GM23338 (cell line): ENCODE data around the gene KRTAP5-6. TPM values are rescaled to one million over a fixed set of nuclear protein-coding genes. Genes with fewer than 3 reads are reported as not detected.
"Not testable (repeated sequence)": the region's sequence is repeated elsewhere in the genome, so short reads cannot be mapped to it uniquely, and the experiment has no call there.

ENCODE experiments used
- ATAC-seq: fragments of 200-7000 bp; cut with Tn5 transposase; 3 replicates; pipeline ENCODE4 v1.9.1; 2020
- DNase-seq: peaks from one replicate; pipeline ENCODE4 v3.0.0-alpha.2; 2015; ENCODE audit warnings: low spot score
- H2AFZ ChIP-seq: fragments of 200-600 bp; sonication (generic); 2 replicates; pipeline ENCODE4 v1.8.0; 2016; ENCODE audit warnings: antibody characterized with exemption, mild to moderate bottlenecking, moderate library complexity
- H3F3A ChIP-seq: fragments of 200-600 bp; sonication (generic); replicated peaks from 2 replicates; pipeline ENCODE4 v1.8.0; 2017; ENCODE audit warnings: antibody characterized with exemption, mixed run types, low read depth
- H3K27ac ChIP-seq: fragments of 200-600 bp; sonication (generic); 2 replicates; pipeline ENCODE4 v1.6.1; 2016; ENCODE audit warnings: low read depth
- H3K27me3 ChIP-seq: fragments of 200-600 bp; sonication (generic); 2 replicates; pipeline ENCODE4 v1.8.0; 2016; ENCODE audit warnings: mild to moderate bottlenecking, mixed run types, moderate library complexity; ENCODE audit not compliant: insufficient read depth
- H3K36me3 ChIP-seq: fragments of 200-600 bp; sonication (generic); 2 replicates; pipeline ENCODE4 v1.8.0; 2016; ENCODE audit warnings: mild to moderate bottlenecking; ENCODE audit not compliant: insufficient read depth
- H3K4me1 ChIP-seq: fragments of 200-600 bp; sonication (generic); 2 replicates; pipeline ENCODE4 v1.8.0; 2016; ENCODE audit warnings: mild to moderate bottlenecking, moderate library complexity; ENCODE audit not compliant: insufficient read depth
- H3K4me2 ChIP-seq: fragments of 200-600 bp; sonication (generic); 2 replicates; pipeline ENCODE4 v1.7.1; 2017; ENCODE audit warnings: mixed run types
- H3K4me3 ChIP-seq: fragments of 200-600 bp; sonication (generic); 2 replicates; pipeline ENCODE4 v1.6.1; 2016; ENCODE audit warnings: mixed run types
- H3K79me2 ChIP-seq: fragments of 200-600 bp; sonication (generic); replicated peaks from 2 replicates; pipeline ENCODE4 v1.8.0; 2017; ENCODE audit warnings: mild to moderate bottlenecking; ENCODE audit not compliant: insufficient read depth
- H3K9me2 ChIP-seq: fragments of 200-600 bp; sonication (generic); 2 replicates; pipeline ENCODE4 v1.8.0; 2017; ENCODE audit not compliant: insufficient read depth
- H4K20me1 ChIP-seq: fragments of 200-600 bp; sonication (generic); replicated peaks from 2 replicates; pipeline ENCODE4 v1.8.0; 2017; ENCODE audit warnings: mild to moderate bottlenecking; ENCODE audit not compliant: insufficient read depth
- H3K27ac Mint-ChIP-seq: 2 replicates; pipeline ENCODE4 v1.8.0; 2020; ENCODE audit warnings: inconsistent platforms, mild to moderate bottlenecking, moderate library complexity, mixed read lengths
- H3K27me3 Mint-ChIP-seq: 3 replicates; pipeline ENCODE4 v1.8.0; 2022; ENCODE audit warnings: low read depth, mild to moderate bottlenecking, moderate library complexity, mixed read lengths, inconsistent platforms; ENCODE audit not compliant: insufficient read depth, poor library complexity
- H3K36me3 Mint-ChIP-seq: 3 replicates; pipeline ENCODE4 v1.8.0; 2021; ENCODE audit warnings: low read depth, mild to moderate bottlenecking, inconsistent platforms, moderate library complexity, mixed read lengths
- H3K4me1 Mint-ChIP-seq: 3 replicates; pipeline ENCODE4 v1.8.0; 2020; ENCODE audit warnings: mild to moderate bottlenecking, inconsistent platforms, mixed read lengths
- H3K4me3 Mint-ChIP-seq: 3 replicates; pipeline ENCODE4 v1.8.0; 2021; ENCODE audit warnings: moderate library complexity, mild to moderate bottlenecking, inconsistent platforms, mixed read lengths
- H3K9me3 Mint-ChIP-seq: 3 replicates; pipeline ENCODE4 v1.8.0; 2020; ENCODE audit warnings: moderate library complexity, mild to moderate bottlenecking, inconsistent platforms, mixed read lengths
- CREB1 ChIP-seq: fragments of 250-450 bp; sonication (Bioruptor Pico); IDR thresholded peaks from 2 replicates; pipeline ENCODE4 v1.5.0; 2020; ENCODE audit warnings: low read depth, mild to moderate bottlenecking, moderate library complexity
- CTCF ChIP-seq, 2 experiments: fragments of 200-600 bp in 1 of 2; sonication (generic) in 1 of 2; conservative IDR thresholded peaks; 2 replicates each; pipeline versions ENCODE4 v1.5.1 to v1.6.1; 2016 to 2017; ENCODE audit warnings: antibody characterized with exemption in 2 of 2, low read depth in 2 of 2, mild to moderate bottlenecking in 2 of 2, moderate library complexity in 1 of 2
- POLR2AphosphoS5 ChIP-seq: IDR thresholded peaks from 2 replicates; pipeline ENCODE4 v1.6.1; 2016; ENCODE audit warnings: antibody characterized with exemption, low read depth
- REST ChIP-seq: IDR thresholded peaks from one replicate; pipeline ENCODE4 v1.6.1; 2018; ENCODE audit warnings: antibody characterized with exemption; ENCODE audit not compliant: unreplicated experiment
- ZNF331 ChIP-seq: fragments of 250-450 bp; sonication (Bioruptor Pico); IDR thresholded peaks from 2 replicates; pipeline ENCODE4 v1.5.0; 2020; ENCODE audit warnings: low read depth, mild to moderate bottlenecking, moderate library complexity
- polyA plus RNA-seq: library from polyadenylated mRNA; unstranded; fragments of >200 nt; fragmentation: Nextera tagmentation; extraction: Ambion mirVana; gene quantifications from 2 replicates; pipeline ENCODE4 v1.2.1, GENCODE V29; 2016
- total RNA-seq: library from RNA; depleted of rRNA; stranded (reverse); fragments of >200 nt; shearing (Covaris generic); gene quantifications from 2 replicates; pipeline ENCODE4 v1.2.3, GENCODE V29; 2014

Gene KRTAP5-6
- total and polyA plus RNA-seq, 2 experiments from 2014 or later, result not detected

- Histone ChIP-seq H3K4me1 (no peaks in the 10 kb centered on the region), H4K20me1 (no peaks in the 10 kb centered on the region), H3K36me3 (no peaks in the 10 kb centered on the region), H3F3A (no peaks in the 10 kb centered on the region), H3K4me3 (no peak overlapping the region), H3K27me3 (no peaks in the 10 kb centered on the region), H3K27ac (no peak overlapping the region), H3K79me2 (no peaks in the 10 kb centered on the region), H3K4me2 (no peak overlapping the region), H2AFZ (no peak overlapping the region), H3K9me2 (no peaks in the 10 kb centered on the region)
- Mint-ChIP-seq H3K9me3 (no peaks in the 10 kb centered on the region), H3K27ac (no peak overlapping the region), H3K4me3 (no peak overlapping the region), H3K27me3 (peaks cover 12% of the 10 kb centered on the region), H3K36me3 (no peaks in the 10 kb centered on the region), H3K4me1 (no peaks in the 10 kb centered on the region)
- no peak for ATAC-seq
- TF ChIP-seq CREB1 (CRISPR knock-in tag) (no peak), POLR2AphosphoS5 (no peak), REST (no peak), CTCF (conservative IDR thresholded peaks at IDR 0.05; ENCODE audit: low read depth in 2 of 2) (no peak), ZNF331 (CRISPR knock-in tag) (no peak)
- DNase-seq, result no peak
Observed at GRCh38 chr11:1669546-1670218, 27.3 kb upstream of the KRTAP5-6 start.

- H3K4me1 Mint-ChIP-seq, result not testable (repeated sequence)
- peaks cover 14% of the 10 kb centered on the region for H3K27me3 Mint-ChIP-seq
Observed at GRCh38 chr11:1670457-1670856, 26.5 kb upstream of the KRTAP5-6 start.

More at GRCh38 chr11:1670457-1670856, 26.5 kb upstream of the KRTAP5-6 start:
- H3K27me3 ChIP-seq, H3K9me3 Mint-ChIP-seq, H3K9me2 ChIP-seq, H4K20me1 ChIP-seq, H3K4me3 Mint-ChIP-seq, H3F3A ChIP-seq, H3K4me1 ChIP-seq, H3K79me2 ChIP-seq, H3K4me2 ChIP-seq, H3K27ac ChIP-seq, H2AFZ ChIP-seq, H3K36me3 ChIP-seq, H3K27ac Mint-ChIP-seq, DNase-seq, ATAC-seq, H3K36me3 Mint-ChIP-seq, H3K4me3 ChIP-seq: not testable (repeated sequence)
